Erythroblast (primary cell): ENCODE data around the gene NEGR1.

Experiments used
- GATA1 ChIP-seq: IDR thresholded peaks from 2 replicates; pipeline ENCODE4 v1.6.1; 2011; ENCODE audit warnings: low read depth, mild to moderate bottlenecking, control low read depth, low read length, moderate library complexity
- POLR2A ChIP-seq: IDR thresholded peaks from 2 replicates; pipeline ENCODE4 v1.6.1; 2011; ENCODE audit warnings: mild to moderate bottlenecking, low read length

DNA sequence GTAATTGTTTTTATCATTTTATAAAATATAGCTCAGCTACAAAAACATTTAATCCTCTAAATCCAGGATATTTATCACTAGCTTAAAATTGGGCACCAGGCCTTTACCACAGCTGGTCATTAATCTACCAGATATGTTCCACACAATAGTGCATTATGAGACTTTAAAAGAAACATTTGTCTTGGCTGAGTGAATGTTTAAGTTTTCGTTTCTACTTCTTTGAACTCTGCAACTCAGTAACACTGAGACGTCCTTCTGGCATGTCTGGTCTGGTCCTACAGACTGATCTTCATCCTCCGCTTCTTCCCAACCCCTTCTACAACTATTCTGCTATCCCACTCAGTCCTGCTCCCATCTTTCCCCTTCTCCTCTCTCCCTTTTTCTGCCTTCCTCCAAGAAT lies 296.2 kb downstream of the NEGR1 start:
- TF ChIP-seq POLR2A, result no peak
- TF ChIP-seq GATA1, result no peak
